IMR-90 (cell line): ENCODE measurements around the gene NEK6. TPM values are rescaled to one million over a fixed set of nuclear protein-coding genes. Genes with fewer than 3 reads are reported as not detected.
A peak's percentile ranks its signal among the peaks of the same experiment; 100 is the strongest.

Source experiments
- ATAC-seq: fragments of 200-7000 bp; cut with Tn5 transposase; 2 replicates; pipeline ENCODE4 v1.9.1; 2020; ENCODE audit warnings: low read depth, mild to moderate bottlenecking, moderate library complexity
- BruUV-seq: library from RNA; stranded (reverse); fragments of 400-500 nt; replicated peaks from 2 replicates; lab custom pipeline; 2021; lab: Mats Ljungman, UMichigan
- CTCF ChIA-PET: fragments of 300-600 bp; formaldehyde crosslinking; extraction: SDS; loops from one replicate; lab custom pipeline; 2021; ENCODE audit warnings: antibody characterized with exemption; lab: Yijun Ruan, JAX
- POLR2A ChIA-PET: fragments of 300-600 bp; sonication (Branson Sonifier 250); formaldehyde crosslinking; loops from one replicate; lab custom pipeline; 2022; ENCODE audit warnings: antibody characterized with exemption; ENCODE audit not compliant: unreplicated experiment; lab: Charles Lee
- DNase-seq: peaks from one replicate; pipeline ENCODE4 v3.0.0; 2013
- H2AFZ ChIP-seq: replicated peaks from 2 replicates; pipeline ENCODE3; 2013; ENCODE audit warnings: low read length, mild to moderate bottlenecking; ENCODE audit not compliant: poor library complexity
- H2AK5ac ChIP-seq: 2 replicates; pipeline ENCODE4 v1.6.1; 2013; ENCODE audit warnings: low read depth, low read length, inconsistent platforms
- H2AK9ac ChIP-seq: replicated peaks from 2 replicates; pipeline ENCODE3; 2013; ENCODE audit warnings: mild to moderate bottlenecking, low read depth, low read length, moderate library complexity; ENCODE audit not compliant: poor library complexity
- H2BK120ac ChIP-seq: 2 replicates; pipeline ENCODE4 v1.6.1; 2013; ENCODE audit warnings: low read depth, low read length, inconsistent platforms
- H2BK15ac ChIP-seq: 3 replicates; pipeline ENCODE4 v1.6.1; 2013; ENCODE audit warnings: low read depth, low read length, inconsistent platforms
- H2BK20ac ChIP-seq: 2 replicates; pipeline ENCODE4 v1.6.1; 2013; ENCODE audit warnings: low read depth, mild to moderate bottlenecking, inconsistent platforms, low read length, moderate library complexity
- H2BK5ac ChIP-seq: 2 replicates; pipeline ENCODE4 v1.6.1; 2013; ENCODE audit warnings: mild to moderate bottlenecking, low read depth, low read length, inconsistent platforms; ENCODE audit not compliant: poor library complexity, severe bottlenecking
- H3K14ac ChIP-seq: replicated peaks from 2 replicates; pipeline ENCODE4 v1.6.1; 2013; ENCODE audit warnings: low read depth, low read length, inconsistent platforms
- H3K18ac ChIP-seq: 2 replicates; pipeline ENCODE4 v1.6.1; 2013; ENCODE audit warnings: low read depth, low read length, control low read depth
- H3K23ac ChIP-seq: 2 replicates; pipeline ENCODE4 v1.6.1; 2013; ENCODE audit warnings: low read depth, low read length, inconsistent platforms
- H3K27ac ChIP-seq: 2 replicates; pipeline ENCODE4 v1.5.1; 2013; ENCODE audit warnings: mild to moderate bottlenecking, control low read depth, low read length; ENCODE audit not compliant: insufficient read depth
- H3K27me3 ChIP-seq: 2 replicates; pipeline ENCODE4 v1.6.1; 2013; ENCODE audit warnings: low read length; ENCODE audit not compliant: control insufficient read depth, insufficient read depth
- H3K36me3 ChIP-seq: 2 replicates; pipeline ENCODE4 v1.6.1; 2013; ENCODE audit warnings: low read length, mixed read lengths; ENCODE audit not compliant: control insufficient read depth, insufficient read depth
- H3K4ac ChIP-seq: 2 replicates; pipeline ENCODE4 v1.6.1; 2013; ENCODE audit warnings: low read depth, low read length, inconsistent platforms
- H3K4me1 ChIP-seq: 2 replicates; pipeline ENCODE4 v1.6.1; 2013; ENCODE audit warnings: low read length, mixed read lengths; ENCODE audit not compliant: control insufficient read depth, insufficient read depth
- H3K4me2 ChIP-seq: 2 replicates; pipeline ENCODE4 v1.6.1; 2013; ENCODE audit warnings: low read depth, mild to moderate bottlenecking, control low read depth, low read length, moderate library complexity
- H3K4me3 ChIP-seq: 2 replicates; pipeline ENCODE4 v1.5.1; 2013; ENCODE audit warnings: low read depth, mild to moderate bottlenecking, control low read depth, low read length, moderate library complexity; ENCODE audit not compliant: insufficient read depth
- H3K56ac ChIP-seq: 2 replicates; pipeline ENCODE4 v1.6.1; 2013; ENCODE audit warnings: low read length, inconsistent platforms; ENCODE audit not compliant: insufficient read depth; ENCODE audit errors: extremely low read depth
- H3K79me1 ChIP-seq, 2 experiments: 2 replicates each; pipeline ENCODE4 v1.6.1; 2013; ENCODE audit warnings: low read length in 2 of 2, inconsistent platforms in 1 of 2, low read depth in 1 of 2
- H3K9ac ChIP-seq: 2 replicates; pipeline ENCODE4 v1.6.1; 2013; ENCODE audit warnings: low read depth, low read length, control low read depth
- H3K9me1 ChIP-seq: 2 replicates; pipeline ENCODE4 v1.6.1; 2013; ENCODE audit warnings: low read length, inconsistent platforms; ENCODE audit not compliant: insufficient read depth
- H3K9me3 ChIP-seq: 2 replicates; pipeline ENCODE4 v1.6.1; 2013; ENCODE audit warnings: low read length; ENCODE audit not compliant: control insufficient read depth, insufficient read depth
- H4K20me1 ChIP-seq: 2 replicates; pipeline ENCODE4 v1.6.1; 2013; ENCODE audit warnings: low read length, inconsistent platforms; ENCODE audit not compliant: insufficient read depth
- H4K5ac ChIP-seq: 2 replicates; pipeline ENCODE4 v1.6.1; 2013; ENCODE audit warnings: mild to moderate bottlenecking, low read depth, low read length, control low read depth
- H4K8ac ChIP-seq, 2 experiments: 2 replicates each; pipeline ENCODE4 v1.6.1; 2013; ENCODE audit warnings: low read depth in 2 of 2, low read length in 2 of 2, control low read depth in 1 of 2, inconsistent platforms in 1 of 2
- H4K91ac ChIP-seq: 2 replicates; pipeline ENCODE4 v1.6.1; 2013; ENCODE audit warnings: low read depth, low read length, inconsistent platforms; ENCODE audit not compliant: insufficient read depth
- BHLHE40 ChIP-seq: fragments of 150-350 bp; IDR thresholded peaks from 2 replicates; pipeline ENCODE4 v1.6.1; 2016; ENCODE audit warnings: mild to moderate bottlenecking, low read depth, low read length
- CEBPB ChIP-seq: IDR thresholded peaks from 2 replicates; pipeline ENCODE4 v1.6.1; 2012; ENCODE audit warnings: low read depth, low read length, improper control_type of control experiment
- MXI1 ChIP-seq: IDR thresholded peaks from 2 replicates; pipeline ENCODE4 v1.6.1; 2012; ENCODE audit warnings: low read depth, mild to moderate bottlenecking, low read length, moderate library complexity, borderline replicate concordance
- NFE2L2 ChIP-seq: fragments of 150-350 bp; IDR thresholded peaks from 2 replicates; pipeline ENCODE4 v1.6.1; 2016; ENCODE audit warnings: low read depth, mild to moderate bottlenecking, low read length
- POLR2A ChIP-seq: IDR thresholded peaks from 2 replicates; pipeline ENCODE4 v1.6.1; 2012; ENCODE audit warnings: mild to moderate bottlenecking, low read depth, low read length
- RAD21 ChIP-seq: IDR thresholded peaks from 2 replicates; pipeline ENCODE4 v1.6.1; 2012; ENCODE audit warnings: low read length, improper control_type of control experiment
- WGBS, 2 experiments: methylation state at CpG; one replicate each; pipeline versions ENCODE4 v1.1.5 to v1.1.7; 2013; ENCODE audit warnings: missing lambda C conversion rate in 2 of 2; ENCODE audit not compliant: insufficient read length in 1 of 2; ENCODE audit errors: extremely low coverage in 2 of 2; 5-methylcytosine and 5-hydroxymethylcytosine counted together
- dilution Hi-C: fragments of 300-500 bp; cut with HindIII; formaldehyde crosslinking; loops from one replicate; pipeline ENCODE4 v1.14.3; 2018; ENCODE audit warnings: low sequenced_read_pairs; ENCODE audit not compliant: unreplicated experiment
- in situ Hi-C: fragments of 300-500 bp; cut with MboI; formaldehyde crosslinking; loops from 3 replicates; pipeline ENCODE4 v1.14.3; 2019; ENCODE audit warnings: low sequenced_read_pairs, inconsistent platforms, mixed read lengths
- intact Hi-C: fragments of 100-400 bp; cut with micrococcal nuclease; formaldehyde crosslinking; loops from 2 replicates; pipeline ENCODE4 v1.10.0; 2022
- polyA plus RNA-seq, 3 experiments: library from polyadenylated mRNA; depleted of rRNA; stranded (reverse); fragments of >200 nt; gene quantifications; 2 replicates each; pipeline ENCODE4 v1.2.3, GENCODE V29; 2012; ENCODE audit warnings: low replicate concordance in 1 of 3
- total RNA-seq: library from RNA; depleted of rRNA; stranded (reverse); fragments of >200 nt; gene quantifications from 2 replicates; pipeline ENCODE4 v1.2.3, GENCODE V29; 2012

NEK6 gene
- total and polyA plus RNA-seq, 2 of the 4 experiments (the other 2 are of a cell fraction) = 79.9 to 112 TPM

DNA sequence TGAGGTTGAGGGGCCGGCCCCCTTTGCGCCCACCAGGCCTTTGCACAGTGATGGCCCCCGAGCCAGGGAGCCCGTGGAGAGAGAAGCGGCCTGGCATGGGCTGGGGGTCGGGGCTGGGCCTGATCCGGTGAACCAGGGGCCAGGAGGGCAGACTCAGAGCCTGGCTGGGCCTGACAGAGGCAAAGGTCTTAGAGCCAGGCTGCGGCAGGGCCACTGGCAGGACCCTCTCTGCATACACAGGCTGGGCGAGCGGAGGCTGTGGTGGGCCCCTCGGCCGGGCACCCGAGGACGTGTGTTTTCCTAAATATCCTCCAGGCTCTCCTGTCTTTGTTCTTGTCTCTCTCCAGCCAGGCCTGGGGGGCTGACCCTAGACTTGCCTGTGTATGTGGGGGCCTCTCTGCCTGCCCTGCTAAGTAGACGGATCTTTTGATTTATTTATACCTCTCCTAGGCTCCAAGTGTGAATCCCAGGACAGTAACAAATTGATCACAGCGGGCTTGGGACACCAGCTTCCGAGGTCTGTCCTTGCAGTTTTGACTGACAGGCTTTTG is 933 bp downstream of the NEK6 start:
- peaks cover 36% of the 10 kb centered on the region for H4K20me1 ChIP-seq
- DNase-seq (no peak), ATAC-seq (peak; percentile 5)
- H3K14ac ChIP-seq = peak overlapping the region; percentile 98
- peak overlapping the region; percentile 87 for H4K5ac ChIP-seq
- peaks cover 29% of the 10 kb centered on the region for H3K9me1 ChIP-seq
- peak overlapping the region; percentile 86 for H2AFZ ChIP-seq
- intact Hi-C loops = loop anchor here (1.0 to 10.0 kb wide), 5 partner anchors 28 to 714 kb away; no protein-coding TSS in a partner anchor
- H3K79me1 ChIP-seq = peaks cover 3 to 43% of the 10 kb centered on the region in 2 experiments; a peak in 3 of 4 replicates
- ChIA-PET CTCF (interaction anchor here (0.9 kb wide), 1 partner anchor 125 kb away, joined by 3 read pairs; no protein-coding TSS in a partner anchor), POLR2A (interaction anchor here (0.7 kb wide), 1 partner anchor 17 kb away, joined by 3 read pairs; no protein-coding TSS in a partner anchor)
- H2BK120ac ChIP-seq = peak overlapping the region; percentile 91
- TF ChIP-seq NFE2L2 (no peak), MXI1 (no peak), RAD21 (no peak), CEBPB (no peak), POLR2A (peak; percentile 52; the same call in 1 of the 2 replicates), BHLHE40 (no peak)
- peak overlapping the region; percentile 97 for H4K91ac ChIP-seq
- peak overlapping the region; percentile 91 to 95 for H4K8ac ChIP-seq
- peak overlapping the region; percentile 99 for H3K56ac ChIP-seq
- peak overlapping the region; percentile 78 for H3K4me3 ChIP-seq
- H3K36me3 ChIP-seq = peaks cover 11% of the 10 kb centered on the region; the same call in 1 of the 2 replicates
- peak overlapping the region; percentile 95 for H3K4me2 ChIP-seq
- in situ Hi-C loops = no loop called here
- H2AK9ac ChIP-seq = peak overlapping the region; percentile 100
- dilution Hi-C loops = no loop called here
- peak overlapping the region; percentile 99 for H3K9ac ChIP-seq
- no TSS peak for BruUV-seq
- H3K18ac ChIP-seq = peak overlapping the region; percentile 88
- H3K9me3 ChIP-seq = no peaks in the 10 kb centered on the region
- peak overlapping the region; percentile 96 for H2AK5ac ChIP-seq
- 0% methylated on average over 11 of the region's 17 CpGs; no CpG with 5 or more reads in 1 of the 2 experiments for WGBS, 2 experiments
- H2BK5ac ChIP-seq = peak overlapping the region; percentile 100
- H3K4me1 ChIP-seq = peaks cover 39% of the 10 kb centered on the region
- peak overlapping the region; percentile 99 for H3K27ac ChIP-seq
- H3K27me3 ChIP-seq = no peaks in the 10 kb centered on the region
- H3K4ac ChIP-seq = peak overlapping the region; percentile 96
- peak overlapping the region; percentile 96 for H3K23ac ChIP-seq
- H2BK15ac ChIP-seq = peak overlapping the region; percentile 23; the same call in 2 of the 3 replicates
- peak overlapping the region; percentile 69 for H2BK20ac ChIP-seq
